Ammon's horn (tissue), 1 donor: ENCODE data around the gene KIAA1328.
"Not testable (repeated sequence)": the region's sequence is repeated elsewhere in the genome, so short reads cannot be mapped to it uniquely, and the experiment has no call there.

Experiments used
- DNase-seq: peaks from one replicate; pipeline ENCODE4 v3.0.0-alpha.2; 2016; ENCODE audit warnings: low spot score

Gene KIAA1328

DNA sequence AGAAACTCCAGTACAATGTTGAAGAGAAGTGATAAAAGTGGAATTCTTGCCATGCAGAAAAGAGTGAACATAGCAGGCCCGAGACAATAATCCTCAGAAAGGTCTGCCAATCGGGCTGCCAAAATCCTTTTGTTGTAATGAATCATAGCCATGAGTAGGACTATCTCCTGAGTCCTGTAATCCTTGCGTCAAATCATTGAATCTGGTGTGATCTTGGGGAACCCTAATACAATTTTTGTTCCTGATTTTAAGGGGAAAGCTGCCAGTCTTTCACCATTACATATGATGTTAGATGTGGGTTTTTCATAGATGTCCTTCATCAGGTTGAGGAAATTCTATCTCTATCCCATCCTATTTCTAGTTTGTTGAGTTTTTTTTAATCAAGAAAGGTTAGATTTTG is 2.4 kb upstream of the KIAA1328 start:
- DNase-seq = no peak

DNA sequence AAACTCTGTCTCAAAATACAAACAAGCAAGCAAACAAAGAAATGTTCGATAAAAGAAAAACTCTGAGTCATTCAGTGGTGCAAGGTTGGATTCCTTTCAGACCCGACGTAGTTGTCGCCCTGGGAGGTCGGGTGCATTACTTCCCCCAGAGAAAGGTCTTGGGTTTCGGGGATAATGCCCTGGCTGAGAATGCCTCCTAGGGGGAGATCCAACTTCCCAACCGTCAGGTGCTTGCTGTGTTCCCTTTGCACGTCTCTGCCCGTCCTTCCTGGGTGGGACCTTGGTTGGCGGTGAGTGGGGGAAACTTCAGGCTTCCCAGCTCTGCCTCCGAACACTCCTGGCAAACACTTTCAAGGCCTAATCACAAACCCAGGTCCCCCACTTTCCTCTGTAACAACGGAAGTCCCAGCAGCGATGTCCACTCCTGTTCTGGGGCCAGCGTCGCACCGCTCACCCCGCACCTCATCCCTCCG is 734 bp upstream of the KIAA1328 start:
- DNase-seq = no peak

DNA sequence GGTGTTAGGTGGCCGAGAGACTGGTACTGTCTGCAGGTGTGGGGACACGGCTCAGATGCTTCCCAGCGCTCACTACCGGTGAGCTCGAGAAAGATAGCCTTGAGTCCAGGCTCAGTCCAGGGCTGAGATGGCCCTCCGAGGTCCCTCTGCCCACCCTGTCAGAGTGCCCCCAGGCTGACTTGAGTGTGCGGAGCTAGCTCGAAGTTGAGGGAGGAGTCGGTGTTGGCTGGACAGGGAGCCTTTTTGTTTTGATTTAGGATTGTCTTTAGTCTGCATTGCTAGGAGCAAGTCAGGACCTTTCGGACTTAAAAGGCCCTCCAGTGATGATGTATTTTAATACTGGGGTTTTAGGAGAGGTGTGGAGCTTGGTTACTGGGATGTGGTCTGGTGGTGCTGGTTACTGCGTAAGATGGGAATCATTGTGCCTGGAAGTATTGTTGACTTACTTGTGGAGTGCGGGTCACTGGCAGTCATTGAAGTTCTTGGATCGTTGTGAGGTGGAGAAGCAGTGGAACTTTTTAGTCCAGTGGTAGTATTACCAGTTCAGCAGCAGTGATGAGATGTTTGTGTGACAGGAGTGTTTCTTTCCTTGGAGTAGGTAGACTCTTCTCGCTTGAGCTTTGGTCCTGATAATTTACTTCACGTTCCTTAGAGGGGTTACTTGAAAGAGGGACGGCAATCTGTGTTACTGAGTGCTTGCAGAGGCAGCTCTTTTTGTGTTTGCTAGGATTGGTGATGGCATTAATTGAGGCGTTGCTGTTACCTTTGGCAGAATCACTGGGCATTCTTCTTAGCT is 633 bp downstream of the KIAA1328 start:
- no peak for DNase-seq

DNA sequence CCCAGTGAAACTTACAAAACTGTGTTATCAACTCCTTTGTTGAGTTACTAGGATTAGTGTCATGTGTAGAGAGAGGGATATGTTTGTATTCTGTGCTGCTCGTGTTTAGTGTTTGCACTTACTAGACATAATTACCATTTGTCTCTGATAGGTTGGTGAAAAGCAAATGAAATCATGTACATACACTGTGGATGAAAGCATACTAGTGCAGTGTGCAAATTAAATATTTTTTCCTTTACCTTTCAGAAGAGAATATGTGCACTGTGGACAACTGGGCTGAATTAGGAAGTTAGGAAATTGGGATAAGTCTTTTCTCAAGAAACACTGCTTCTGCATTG is 1.2 kb downstream of the KIAA1328 start:
- DNase-seq = no peak

DNA sequence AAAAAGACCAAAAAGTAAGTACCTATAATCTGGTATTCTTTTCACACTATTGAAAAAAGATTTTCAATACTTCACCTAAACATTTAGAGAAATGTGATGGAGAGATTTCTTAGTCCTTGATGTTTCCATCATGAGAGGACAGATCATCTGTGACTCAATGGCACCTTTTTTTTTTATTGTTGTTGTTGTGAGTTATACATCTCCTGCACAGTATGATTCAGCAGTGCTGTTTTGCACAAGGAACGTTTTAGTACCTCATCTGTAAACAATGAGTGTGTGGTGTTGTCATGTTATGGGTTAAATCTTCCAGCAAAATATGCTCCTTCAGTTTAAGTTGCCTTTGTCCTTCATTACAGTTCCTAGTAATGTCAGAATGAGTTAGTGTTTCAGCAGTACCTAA is 2.2 kb downstream of the KIAA1328 start:
- no peak for DNase-seq

DNA sequence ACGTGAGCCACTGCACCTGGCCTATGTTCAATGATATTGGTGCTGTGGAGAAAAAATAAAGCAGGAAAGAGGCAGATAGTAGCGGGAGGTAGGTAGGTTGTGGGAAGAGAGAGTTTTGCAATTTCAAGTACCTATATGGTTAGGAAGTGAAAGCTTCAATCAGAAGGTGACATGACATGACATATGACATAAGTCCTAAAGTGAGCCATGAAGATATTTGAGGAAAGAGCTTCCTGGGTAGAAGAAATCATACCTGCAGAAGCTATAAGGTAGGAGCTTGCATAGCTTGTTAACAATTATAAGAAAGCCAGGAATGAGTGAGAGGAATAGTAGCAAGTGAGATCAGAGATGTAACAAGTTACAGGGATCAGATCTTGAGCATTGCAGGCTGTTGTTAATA is 4.2 kb downstream of the KIAA1328 start:
- DNase-seq = no peak

DNA sequence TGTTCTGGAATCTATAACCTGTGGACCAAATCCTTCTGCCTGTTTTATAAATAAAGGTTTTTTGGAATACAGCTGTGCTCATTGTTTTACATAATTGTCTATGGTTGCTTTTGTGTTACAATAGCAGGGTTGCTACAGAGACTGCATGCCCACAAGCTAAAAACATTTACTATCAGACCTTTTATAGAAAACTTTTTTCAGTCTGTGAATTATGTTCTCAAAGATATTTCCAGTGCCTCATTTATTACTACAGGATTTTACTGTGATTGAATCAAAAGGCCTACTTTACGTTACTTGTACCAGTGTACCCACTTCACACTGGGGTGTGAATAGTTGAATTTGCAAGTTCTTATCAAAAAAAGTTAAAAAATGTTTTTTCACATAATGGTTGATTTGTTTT is 7.0 kb downstream of the KIAA1328 start:
- no peak for DNase-seq

DNA sequence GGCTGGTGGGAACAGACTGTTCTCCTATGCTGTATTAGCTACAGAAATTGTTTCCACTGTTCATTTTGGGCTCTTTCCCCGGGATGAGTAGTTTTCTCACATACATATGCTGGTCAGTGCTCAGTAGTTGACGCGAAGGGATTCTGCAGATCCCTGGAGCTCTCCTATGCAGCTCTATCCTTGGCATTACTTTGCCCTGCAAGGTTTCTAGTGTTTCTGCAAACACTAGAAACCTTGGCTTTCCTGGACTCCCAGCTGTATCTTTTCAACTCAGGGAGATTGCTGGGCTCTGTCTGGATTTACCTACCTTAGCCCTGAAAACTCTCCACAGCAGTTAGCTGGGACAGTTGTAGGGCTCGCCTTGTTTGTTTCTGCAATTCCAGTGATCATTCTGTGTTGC is 10.9 kb downstream of the KIAA1328 start:
- DNase-seq = no peak

DNA sequence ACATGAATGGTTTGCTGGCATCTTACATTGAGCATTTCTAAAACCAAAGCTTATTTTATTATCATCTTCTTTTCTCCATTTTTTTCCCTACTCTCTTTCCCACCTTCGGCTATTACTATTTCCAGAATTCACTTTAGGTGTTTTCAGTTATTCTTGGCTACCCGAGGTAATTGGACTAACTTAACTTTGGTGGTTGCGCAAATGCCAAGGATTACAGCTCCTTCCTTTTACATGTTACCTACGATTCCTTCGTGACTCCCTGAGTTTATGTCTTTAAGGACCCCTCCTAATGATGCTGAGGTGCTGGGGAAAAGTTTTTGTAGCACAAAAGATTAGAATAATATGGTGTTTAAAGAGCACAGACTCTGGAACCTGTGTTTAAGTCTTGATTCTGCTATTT is 14.3 kb downstream of the KIAA1328 start:
- no peak for DNase-seq

DNA sequence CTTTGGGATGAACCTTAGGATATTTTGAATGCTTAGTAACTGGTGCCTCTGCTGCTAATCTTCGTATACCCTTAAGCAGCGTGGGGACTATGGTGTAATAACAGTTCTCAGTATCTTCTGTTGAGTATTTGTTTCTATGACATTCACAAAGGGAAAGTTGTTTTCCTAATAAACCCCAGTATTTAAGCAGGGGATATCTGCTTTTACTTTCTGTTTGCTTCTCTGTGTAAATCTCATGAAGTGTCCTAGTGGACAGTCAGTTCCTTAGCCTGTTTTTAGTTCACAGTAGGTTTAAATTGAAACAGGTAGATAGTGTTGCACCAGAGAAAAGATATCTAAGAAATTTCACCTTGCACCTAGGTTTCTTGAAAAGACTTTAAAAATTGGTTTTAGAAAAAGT is 14.9 kb downstream of the KIAA1328 start:
- no peak for DNase-seq

DNA sequence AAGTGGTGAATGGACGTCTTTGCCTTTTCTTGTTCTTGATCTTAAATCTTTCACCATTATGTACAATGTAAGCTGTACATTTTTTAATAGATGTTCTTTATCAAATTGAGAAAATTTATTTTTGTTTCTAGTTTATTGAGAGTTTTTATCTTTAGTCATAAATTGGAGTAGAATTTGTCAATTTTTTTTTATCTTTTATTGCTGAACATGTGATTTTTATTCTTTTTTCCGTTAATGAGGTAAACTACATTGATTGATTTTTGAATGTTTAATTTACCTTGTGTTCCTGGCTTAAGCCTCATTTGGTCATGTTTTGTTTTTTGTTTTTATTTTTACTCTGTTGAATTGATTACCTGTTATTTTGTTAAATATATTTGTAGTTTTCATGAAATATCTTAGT is 19.7 kb downstream of the KIAA1328 start:
- DNase-seq = no peak

DNA sequence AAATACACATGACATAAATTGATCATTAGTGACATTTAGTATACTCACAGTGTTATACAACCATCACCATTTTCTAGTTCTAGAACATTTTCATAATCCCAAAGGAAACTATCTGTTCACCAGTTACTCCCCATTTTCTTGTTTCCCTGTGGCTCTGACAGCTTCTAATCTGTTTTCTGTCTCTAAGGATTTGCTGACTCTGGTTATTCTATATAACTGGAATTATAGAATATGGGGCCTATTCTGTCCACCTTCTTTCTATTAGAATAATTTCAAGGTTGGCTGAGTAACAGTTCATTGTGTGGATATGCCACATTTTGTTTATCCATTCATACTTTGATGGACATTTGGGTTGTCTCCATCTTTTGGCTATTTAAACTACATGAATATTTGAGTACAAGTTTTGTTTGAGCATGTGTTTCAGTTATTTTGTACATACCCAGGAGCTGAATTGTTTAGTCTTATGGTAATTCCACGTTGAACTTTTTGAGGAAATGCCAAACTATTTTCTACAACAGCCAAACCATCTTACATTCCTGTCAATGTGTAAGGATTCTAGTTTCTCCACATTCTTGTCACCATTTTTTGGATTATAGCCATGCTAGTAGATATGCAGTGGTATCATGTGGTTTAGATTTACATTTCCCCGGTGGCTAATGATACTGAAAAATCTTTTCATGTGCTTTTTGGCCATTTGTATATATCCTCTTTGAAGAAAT is 20.5 kb downstream of the KIAA1328 start:
- DNase-seq = no peak

DNA sequence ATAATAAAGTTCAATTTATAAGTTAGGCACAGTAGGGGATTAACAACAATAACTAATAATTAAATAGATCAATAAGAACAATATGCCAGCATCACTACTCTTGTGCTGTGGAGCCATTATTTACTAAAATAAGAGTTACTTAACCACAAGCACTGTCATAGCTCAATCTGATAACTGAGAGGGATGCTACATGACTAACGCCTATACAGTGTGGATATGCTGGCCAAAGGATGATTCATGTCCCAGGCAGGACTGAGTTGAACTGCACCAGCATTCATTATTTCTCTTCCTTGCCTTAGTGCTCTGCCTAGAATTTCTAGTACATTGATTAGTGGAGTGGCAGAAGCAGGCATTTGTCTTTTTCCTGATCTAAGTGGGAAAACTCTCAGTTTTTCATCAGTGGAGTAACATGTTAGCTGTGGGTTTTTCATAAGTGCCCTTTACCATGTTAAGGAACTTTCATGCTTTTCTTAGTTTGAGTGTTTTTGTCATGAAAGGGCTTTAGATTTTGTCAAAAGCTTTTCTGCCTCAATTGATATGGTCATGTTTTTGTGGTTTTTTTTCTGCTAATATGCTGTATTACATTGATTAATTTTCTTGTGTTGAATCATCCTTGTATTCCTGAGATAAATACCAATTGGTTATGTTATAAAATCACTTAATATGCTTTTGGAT is 21.7 kb downstream of the KIAA1328 start:
- peak; percentile 35 for DNase-seq

DNA sequence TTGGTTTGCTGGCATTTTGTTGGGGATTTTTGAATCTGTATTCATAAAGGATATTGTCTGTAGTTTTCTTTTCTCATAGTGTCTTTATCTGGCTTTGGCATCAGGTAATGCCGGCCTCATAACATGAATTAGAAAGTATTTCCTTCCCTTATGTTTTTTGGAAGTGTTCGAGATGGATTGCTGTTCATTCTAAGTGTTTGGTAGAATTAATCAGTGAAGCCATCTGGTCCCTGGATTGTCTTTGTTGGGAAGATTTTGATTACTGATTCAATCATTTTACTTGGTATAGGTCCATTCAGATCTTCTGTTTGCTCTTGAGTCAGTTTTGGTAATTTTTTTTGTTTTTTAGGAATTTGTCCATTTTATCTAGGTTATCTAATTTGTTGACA is 22.3 kb downstream of the KIAA1328 start:
- DNase-seq = no peak

DNA sequence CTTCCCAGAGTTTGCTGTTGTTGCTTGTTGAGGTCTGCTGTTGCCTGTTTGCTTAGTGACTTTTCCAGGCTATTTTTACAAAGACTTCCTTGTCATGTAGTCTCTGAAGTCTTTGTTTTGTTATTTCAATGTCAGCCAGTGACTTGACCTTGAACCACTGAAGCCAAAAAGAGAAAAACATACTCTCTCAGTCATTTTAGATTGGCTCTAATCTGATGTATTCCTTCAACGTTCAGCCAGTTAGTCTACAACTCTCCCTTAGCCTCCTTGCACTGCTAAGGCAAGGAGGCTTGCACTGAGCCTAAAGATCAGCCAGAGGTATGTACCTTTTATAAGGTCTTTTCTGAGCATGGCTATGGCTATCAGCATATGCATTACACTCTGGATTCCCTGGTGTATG is 27.9 kb downstream of the KIAA1328 start:
- DNase-seq = no peak

DNA sequence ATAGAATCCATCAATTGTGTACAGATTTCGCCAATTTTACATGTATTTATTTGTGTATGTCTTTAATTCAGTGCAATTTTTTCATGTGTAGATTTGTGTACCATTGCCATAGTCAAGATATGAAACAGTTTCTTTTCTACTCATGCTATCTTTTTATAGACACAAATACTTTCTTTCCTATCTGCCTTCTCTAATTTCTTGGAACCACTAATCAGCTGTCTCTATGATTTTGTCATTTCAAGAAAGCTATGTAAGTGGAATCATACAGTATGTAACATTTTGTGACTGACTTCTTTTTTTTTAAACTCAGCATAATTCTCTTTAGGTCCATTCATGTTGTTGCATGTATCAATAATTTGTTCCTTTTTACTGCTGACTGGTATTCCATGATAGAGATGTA is 33.3 kb downstream of the KIAA1328 start:
- DNase-seq = no peak

DNA sequence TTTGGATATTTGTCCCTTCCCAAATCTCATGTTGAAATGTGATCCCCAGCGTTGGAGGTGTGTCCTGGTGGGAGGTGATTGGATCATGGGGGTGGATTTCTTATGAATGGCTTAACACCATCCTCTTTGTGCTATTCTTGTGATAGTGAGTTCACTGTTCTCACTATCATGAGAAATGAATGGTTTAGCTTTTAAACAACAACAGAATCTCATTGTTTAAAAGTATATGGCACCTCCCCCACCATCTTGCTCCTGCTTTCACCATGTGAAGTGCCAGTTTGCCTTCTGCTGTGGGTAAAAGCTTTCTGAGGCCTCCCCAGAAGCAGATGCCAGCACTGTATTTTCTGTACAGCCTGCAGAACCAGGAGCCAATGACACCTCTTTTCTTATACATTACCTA is 38.1 kb downstream of the KIAA1328 start:
- peak; percentile 44 for DNase-seq

DNA sequence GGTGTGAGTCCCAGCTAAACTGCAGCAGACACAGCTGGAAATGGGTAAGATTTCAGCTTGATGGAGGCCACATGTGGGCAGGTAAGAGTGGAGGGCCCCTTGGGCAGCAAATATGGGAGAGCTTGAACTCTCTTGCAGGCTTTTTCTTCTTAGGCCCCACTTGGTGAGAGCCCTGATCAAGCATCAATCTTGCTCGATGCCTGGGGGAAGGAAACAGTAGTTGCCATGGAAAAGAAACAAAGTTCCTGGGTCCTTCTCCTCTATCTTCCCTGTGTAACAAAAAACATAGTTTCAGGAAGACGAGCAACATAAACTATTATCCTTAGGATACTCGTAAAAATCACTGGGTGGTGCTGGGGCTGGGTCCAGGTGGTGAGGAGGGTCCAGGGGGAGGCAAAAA is 42.9 kb downstream of the KIAA1328 start:
- no peak for DNase-seq

DNA sequence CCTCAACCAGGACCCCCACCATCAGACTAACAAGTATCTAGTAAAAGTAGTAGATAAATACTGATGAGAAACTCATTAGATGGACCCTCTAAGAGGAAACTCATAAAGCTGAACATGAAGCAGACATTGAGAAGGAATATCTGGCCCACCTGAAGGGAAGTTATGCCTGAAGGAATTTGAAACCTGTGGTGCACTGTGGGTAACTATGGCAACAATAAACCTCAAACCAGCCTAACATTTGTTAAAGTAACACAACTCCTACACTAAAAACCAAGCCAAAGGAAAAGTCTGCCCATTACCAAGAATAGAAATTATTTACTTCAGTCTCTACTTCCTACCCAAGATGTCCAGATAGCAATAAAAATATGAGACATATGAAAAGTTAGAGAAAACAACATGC is 43.4 kb downstream of the KIAA1328 start:
- no peak for DNase-seq

DNA sequence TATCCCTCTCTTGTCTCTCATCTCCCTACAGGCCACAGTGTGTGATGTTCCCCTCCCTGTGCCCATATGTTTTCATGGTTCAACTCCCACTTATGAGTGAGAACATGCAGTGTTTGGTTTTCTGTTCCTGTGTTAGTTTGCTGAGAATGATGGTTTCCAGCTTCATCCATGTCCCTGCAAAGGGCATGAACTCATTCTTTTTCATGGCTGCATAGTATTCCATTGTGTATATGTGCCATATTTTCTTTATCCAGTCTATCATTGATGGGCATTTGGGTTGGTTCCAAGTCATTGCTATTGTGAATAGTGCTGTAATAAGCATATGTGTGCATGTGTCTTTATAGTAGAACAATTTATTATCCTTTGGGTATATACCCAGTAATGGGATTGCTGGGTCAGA is 44.9 kb downstream of the KIAA1328 start:
- DNase-seq = not testable (repeated sequence)

DNA sequence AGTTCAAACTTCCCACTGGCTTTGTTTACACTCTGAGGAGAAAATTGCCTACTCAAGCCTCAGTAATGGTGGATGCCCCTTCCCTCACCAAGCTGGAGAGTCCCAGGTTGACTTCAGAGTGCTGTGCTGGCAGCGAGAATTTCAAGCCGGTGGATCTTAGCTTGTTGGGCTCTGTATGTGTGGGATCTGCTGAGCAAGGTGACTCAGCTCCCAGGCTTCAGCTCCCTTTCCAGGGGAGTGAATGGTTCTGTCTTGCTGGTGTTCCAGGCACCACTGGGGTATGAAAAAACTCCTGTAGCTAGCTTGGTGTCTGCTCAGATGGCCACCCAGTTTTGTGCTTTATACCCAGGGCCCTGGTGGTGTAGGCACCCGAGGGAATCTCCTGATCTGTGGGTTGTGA is 50.9 kb downstream of the KIAA1328 start:
- DNase-seq = not testable (repeated sequence)

DNA sequence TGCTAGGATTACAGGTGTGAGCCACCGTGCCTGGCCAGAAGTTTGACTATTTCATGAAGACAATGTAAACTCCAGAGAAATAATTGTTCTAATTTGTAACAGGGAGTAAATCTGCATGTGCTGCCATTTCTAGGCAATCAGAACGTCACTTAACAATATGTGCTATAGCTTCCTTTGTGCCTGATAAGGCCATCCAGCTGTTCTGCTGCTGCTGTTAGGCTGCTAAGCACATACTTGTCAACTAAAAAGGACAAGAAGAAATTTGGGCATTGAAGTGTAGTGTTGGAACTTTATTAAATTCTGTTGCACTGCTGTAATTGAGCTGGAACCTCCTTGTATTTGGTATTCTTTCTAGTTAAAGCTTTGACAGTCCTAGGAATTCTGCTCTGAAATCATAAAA is 57.1 kb downstream of the KIAA1328 start:
- DNase-seq = no peak

DNA sequence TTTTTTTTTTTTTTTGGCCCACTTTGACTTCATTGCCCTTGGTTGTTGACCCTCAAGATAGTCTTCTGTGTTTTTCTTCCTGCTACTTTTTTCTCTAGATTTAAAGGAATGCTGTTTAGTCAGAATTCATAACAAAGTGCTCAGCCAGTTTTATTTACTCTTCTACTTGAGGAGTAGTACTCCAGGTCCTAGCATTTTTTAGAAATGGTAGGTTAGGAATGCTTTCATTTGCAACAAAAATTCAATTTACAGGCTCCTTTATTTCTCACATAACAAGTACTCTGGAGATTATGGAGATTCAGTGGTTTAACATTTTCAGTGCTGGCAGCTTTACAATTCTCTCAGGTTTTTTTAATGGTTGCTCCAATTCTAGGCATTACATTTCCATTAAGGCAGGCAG is 58.2 kb downstream of the KIAA1328 start:
- DNase-seq = no peak
